HepG2 (cell line): ENCODE data around the gene KCNG4. TPM values are rescaled to one million over a fixed set of nuclear protein-coding genes. Genes with fewer than 3 reads are reported as not detected.
"Not testable (repeated sequence)": the region's sequence is repeated elsewhere in the genome, so short reads cannot be mapped to it uniquely, and the experiment has no call there.

ENCODE experiments used
- ATAC-seq: fragments of 200-7000 bp; cut with Tn5 transposase; 3 replicates; pipeline ENCODE4 v1.9.1; 2020; ENCODE audit warnings: mild to moderate bottlenecking, moderate library complexity
- BruUV-seq: library from RNA; stranded (reverse); fragments of 400-500 nt; replicated peaks from 2 replicates; lab custom pipeline; 2021; lab: Mats Ljungman, UMichigan
- CTCF ChIA-PET: fragments of 300-600 bp; formaldehyde crosslinking; extraction: SDS; loops from one replicate; lab custom pipeline; 2021; ENCODE audit warnings: low total read pairs, inconsistent platforms, low intra/inter-chr PET ratio; lab: Yijun Ruan, JAX
- POLR2A ChIA-PET: fragments of 350-600 bp; sonication (Branson Sonifier 250); formaldehyde crosslinking; loops from one replicate; lab custom pipeline; 2020; ENCODE audit warnings: antibody characterized with exemption, inconsistent platforms; lab: Yijun Ruan, JAX
- DNase-seq: peaks from one replicate; pipeline ENCODE4 v3.0.0-alpha.2; 2015; ENCODE audit warnings: low spot score
- FAIRE-seq: peaks from 3 replicates; lab custom pipeline; 2011; peaks lifted over from hg19 to GRCh38; lab: Jason Lieb, UNC
- H2AFZ ChIP-seq: one replicate; pipeline ENCODE4 v1.6.1; 2011; ENCODE audit warnings: low read length, inconsistent platforms
- H3K27ac ChIP-seq: fragments of 300-600 bp; 3 replicates; pipeline ENCODE4 v1.8.0; 2011; ENCODE audit warnings: mixed run types, mild to moderate bottlenecking, mixed read lengths, low read length, inconsistent platforms; ENCODE audit not compliant: insufficient read depth; ENCODE audit errors: extremely low read length
- H3K27me3 ChIP-seq, 2 experiments: fragments of 200-600 bp in 1 of 2; 2 replicates in 1 of 2; 3 replicates in 1 of 2; pipeline versions ENCODE4 v1.6.0 to v1.8.0; 2011; ENCODE audit warnings: low read length in 2 of 2, mild to moderate bottlenecking in 2 of 2, moderate library complexity in 2 of 2, inconsistent platforms in 1 of 2; ENCODE audit not compliant: insufficient read depth in 2 of 2, control insufficient read depth in 1 of 2
- H3K36me3 ChIP-seq, 2 experiments: fragments of 200-600 bp in 1 of 2; replicated peaks in 1 of 2; 2 replicates in 1 of 2; 3 replicates in 1 of 2; pipeline versions ENCODE4 v1.5.1 to v1.8.0; 2011; ENCODE audit warnings: low read length in 2 of 2, inconsistent platforms in 1 of 2; ENCODE audit not compliant: insufficient read depth in 2 of 2, control insufficient read depth in 1 of 2
- H3K4me1 ChIP-seq: 2 replicates; pipeline ENCODE4 v1.5.1; 2012; ENCODE audit warnings: low read length, inconsistent platforms; ENCODE audit not compliant: insufficient read depth
- H3K4me2 ChIP-seq: 2 replicates; pipeline ENCODE4 v1.6.0; 2011; ENCODE audit warnings: low read depth, low read length, inconsistent platforms
- H3K4me3 ChIP-seq, 3 experiments: fragments of 200-600 bp in 1 of 3; sonication (generic), shearing (Covaris generic) in 1 of 3; replicated peaks in 1 of 3; 2 replicates each; pipeline ENCODE4 v1.5.1; 2011 to 2016; ENCODE audit warnings: low read length in 3 of 3, inconsistent platforms in 2 of 3, low read depth in 2 of 3, mild to moderate bottlenecking in 2 of 3, control low read depth in 1 of 3, mixed read lengths in 1 of 3; ENCODE audit not compliant: insufficient read depth in 1 of 3
- H3K79me2 ChIP-seq: one replicate; pipeline ENCODE4 v1.6.1; 2011; ENCODE audit warnings: low read length, inconsistent platforms; ENCODE audit not compliant: insufficient read depth
- H3K9ac ChIP-seq: 2 replicates; pipeline ENCODE4 v1.6.0; 2011; ENCODE audit warnings: mild to moderate bottlenecking, low read depth, low read length, inconsistent platforms; ENCODE audit not compliant: insufficient read depth
- H3K9me3 ChIP-seq: 2 replicates; pipeline ENCODE4 v1.5.1; 2012; ENCODE audit warnings: mild to moderate bottlenecking, low read length
- H4K20me1 ChIP-seq: 2 replicates; pipeline ENCODE4 v1.6.0; 2011; ENCODE audit warnings: inconsistent platforms, mild to moderate bottlenecking, low read length, moderate library complexity; ENCODE audit not compliant: insufficient read depth
- ATM ChIP-seq: fragments of 450-650 bp; IDR thresholded peaks from 2 replicates; pipeline ENCODE4 v1.7.1; 2017; ENCODE audit warnings: mild to moderate bottlenecking, borderline replicate concordance
- RAD51 ChIP-seq: fragments of 450-650 bp; IDR thresholded peaks from 2 replicates; pipeline ENCODE4 v1.6.1; 2016; ENCODE audit warnings: borderline replicate concordance
- SMYD3 ChIP-seq: sonication (generic); formaldehyde crosslinking; IDR thresholded peaks from 2 replicates; pipeline ENCODE4 v1.8.1; 2023; ENCODE audit warnings: mild to moderate bottlenecking, missing genetic modification reagents
- ZFP36L1 ChIP-seq: sonication (generic); formaldehyde crosslinking; IDR thresholded peaks from 2 replicates; pipeline ENCODE4 v1.8.0; 2022; ENCODE audit warnings: mild to moderate bottlenecking, missing genetic modification reagents, moderate library complexity
- ZNF121 ChIP-seq: sonication (generic); formaldehyde crosslinking; IDR thresholded peaks from 2 replicates; pipeline ENCODE4 v1.5.0; 2020; ENCODE audit warnings: mild to moderate bottlenecking, missing genetic modification reagents
- ZNF337 ChIP-seq: sonication (generic); formaldehyde crosslinking; IDR thresholded peaks from 2 replicates; pipeline ENCODE4 v1.5.1; 2020; ENCODE audit warnings: missing genetic modification reagents, low read depth, mild to moderate bottlenecking, borderline replicate concordance
- ZNF33B ChIP-seq: sonication (generic); formaldehyde crosslinking; IDR thresholded peaks from 2 replicates; pipeline ENCODE4 v1.5.1; 2020; ENCODE audit warnings: mild to moderate bottlenecking, missing genetic modification reagents
- ZNF605 ChIP-seq: sonication (generic); formaldehyde crosslinking; IDR thresholded peaks from 2 replicates; pipeline ENCODE4 v1.8.0; 2022; ENCODE audit warnings: mild to moderate bottlenecking, missing genetic modification reagents
- WGBS: methylation state at CpG from one replicate; pipeline ENCODE4 v1.1.6; 2017; ENCODE audit warnings: low lambda C conversion rate; 5-methylcytosine and 5-hydroxymethylcytosine counted together
- in situ Hi-C: cut with HindIII; loops from 2 replicates; pipeline ENCODE4 v1.10.0; 2017; ENCODE audit warnings: low pct_unique_long_range_greater_than_20kb; ENCODE audit not compliant: extremely low pct_ligation_motif_present
- intact Hi-C: fragments of 100-400 bp; cut with micrococcal nuclease; formaldehyde crosslinking; loops from one replicate; pipeline ENCODE4 v1.10.0; 2022; ENCODE audit not compliant: unreplicated experiment
- polyA plus RNA-seq, 8 experiments: library from polyadenylated mRNA; depleted of rRNA in 3 of 8; stranded (reverse) in 7 of 8; unstranded in 1 of 8; fragments of >200 nt; fragmentation: Illumina TruSeq in 4 of 8; extraction: Trizol in 4 of 8; gene quantifications; 2 replicates each; pipeline versions ENCODE4 v1.2.1 to v1.2.3, GENCODE V29; 2011 to 2016; ENCODE audit warnings: low read depth in 4 of 8, missing spikeins in 1 of 8, mixed read lengths in 1 of 8; ENCODE audit not compliant: insufficient read depth in 1 of 8
- total RNA-seq, 5 experiments: library from RNA; depleted of rRNA; stranded (reverse); fragments of >200 nt; fragmentation: Illumina TruSeq; extraction: Trizol; gene quantifications; 2 replicates each; pipeline ENCODE4 v1.2.3, GENCODE V29; 2016; ENCODE audit warnings: low read depth in 1 of 5

KCNG4 gene
- total and polyA plus RNA-seq, 2 of the 13 experiments (the other 11 are each of a cell fraction or from before 2014, with no cell fraction given): not detected

- WGBS: 44% methylated on average over 3 of the region's 3 CpGs
- BruUV-seq, ATAC-seq, H3K27ac ChIP-seq, H4K20me1 ChIP-seq, H3K4me3 ChIP-seq, FAIRE-seq, H2AFZ ChIP-seq, POLR2A ChIA-PET, CTCF ChIA-PET, H3K9me3 ChIP-seq, in situ Hi-C loops, intact Hi-C loops, DNase-seq, H3K4me1 ChIP-seq, H3K4me2 ChIP-seq, H3K9ac ChIP-seq, H3K79me2 ChIP-seq, H3K36me3 ChIP-seq: not testable (repeated sequence)
- peaks cover 2 to 44% of the 10 kb centered on the region in 2 experiments; a peak in 3 of 5 replicates for H3K27me3 ChIP-seq
- peak; percentile 56; the same call in 1 of the 2 replicates for TF ChIP-seq ZNF121 (CRISPR knock-in tag)
These were observed 23.7 kb downstream of the KCNG4 start for GRCh38 chr16:84216144-84216543.

DNA sequence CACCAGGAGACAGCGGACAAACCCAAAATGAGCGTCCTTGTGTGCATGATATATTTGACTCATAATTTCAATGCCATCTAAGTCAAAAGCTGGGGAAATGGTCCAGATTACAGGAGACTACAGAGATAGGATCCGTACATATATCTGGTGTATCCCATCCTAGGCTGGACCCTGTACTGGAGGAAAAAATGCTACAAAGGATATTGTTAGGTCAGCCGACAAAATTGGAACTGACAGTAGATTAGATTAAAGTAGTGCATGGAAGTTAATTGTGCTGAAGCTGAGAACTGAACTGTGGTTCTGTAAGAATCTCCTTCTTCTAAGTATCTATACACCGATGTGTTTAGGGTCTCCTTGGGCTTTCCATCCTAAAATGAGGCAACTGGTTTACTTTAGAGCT, 24.3 kb downstream of the KCNG4 start:
- Histone ChIP-seq H4K20me1 (no peaks in the 10 kb centered on the region), H3K4me2 (no peak overlapping the region), H3K36me3 (no peaks in the 10 kb centered on the region), H3K79me2 (no peaks in the 10 kb centered on the region), H3K4me3 (no peak overlapping the region), H3K27ac (no peak overlapping the region), H2AFZ (no peak overlapping the region), H3K27me3 (peaks cover 2 to 40% of the 10 kb centered on the region in 2 experiments; a peak in 3 of 5 replicates), H3K4me1 (no peaks in the 10 kb centered on the region), H3K9me3 (no peaks in the 10 kb centered on the region), H3K9ac (no peak overlapping the region)
- POLR2A ChIA-PET: no interaction called here
- no peak for TF ChIP-seq ZNF337
- no peak for TF ChIP-seq ZNF605 (CRISPR knock-in tag)
- no peak for TF ChIP-seq ZFP36L1 (CRISPR knock-in tag)
- TF ChIP-seq RAD51: no peak
- no peak for TF ChIP-seq SMYD3 (CRISPR knock-in tag)
- no peak for TF ChIP-seq ZNF33B
- TF ChIP-seq ATM: no peak
- BruUV-seq: no TSS peak
- in situ Hi-C loops (no loop called here), intact Hi-C loops (no loop called here)
- no peak for DNase-seq
- CTCF ChIA-PET: no interaction called here
- ATAC-seq: no peak
- WGBS: 49% methylated on average over 5 of the region's 5 CpGs
- FAIRE-seq: no peak
